Measurements from ENCODE around the gene CERT1.

CERT1 gene

GRCh38 chr5:75553358-75553757 is 41.9 kb upstream of the CERT1 start:
- Histone ChIP-seq H3K4me2 (ENCODE audit: insufficient read depth, low read length) (no peak overlapping the region), H2AFZ (ENCODE audit: low read depth, low read length) (no peak overlapping the region), H3K79me2 (ENCODE audit: insufficient read depth, low read length) (peaks cover 2% of the 10 kb centered on the region; the same call in 1 of the 2 replicates), H4K20me1 (ENCODE audit: insufficient read depth, low read length) (no peaks in the 10 kb centered on the region), H3K9ac (ENCODE audit: low read depth, low read length) (no peak overlapping the region), H3K4me3 (ENCODE audit: low read depth in 1 of 2, low read length in 2 of 2) (no peak overlapping the region), H3K27ac (ENCODE audit: low read length) (no peak overlapping the region), H3K9me3 (ENCODE audit: insufficient read depth, low read length, severe bottlenecking) (no peaks in the 10 kb centered on the region), H3K4me1 (ENCODE audit: insufficient read depth, low read length) (no peaks in the 10 kb centered on the region), H3K27me3 (ENCODE audit: insufficient read depth, low read length, poor library complexity) (no peaks in the 10 kb centered on the region), H3K36me3 (ENCODE audit: insufficient read depth, low read length) (peaks cover 57% of the 10 kb centered on the region)
- ATAC-seq (ENCODE audit: insufficient read depth, low read depth) (no peak), DNase-seq (no peak)
- TF ChIP-seq EZH2 (IDR thresholded peaks at IDR 0.05; ENCODE audit: borderline replicate concordance, low read depth, low read length, severe bottlenecking) (no peak), CTCF (IDR thresholded peaks at IDR 0.05; ENCODE audit: borderline replicate concordance, extremely low read depth, low read length, poor library complexity, severe bottlenecking) (no peak)

GRCh38 chr5:75552764-75553163 is 41.3 kb upstream of the CERT1 start:
- H3K27ac ChIP-seq (ENCODE audit: low read length), result no peak overlapping the region
- H3K4me1 ChIP-seq (ENCODE audit: insufficient read depth, low read length), result no peaks in the 10 kb centered on the region
- no peak overlapping the region for H3K4me2 ChIP-seq (ENCODE audit: insufficient read depth, low read length)
- no peak overlapping the region for H3K4me3 ChIP-seq (ENCODE audit: low read depth in 1 of 2, low read length in 2 of 2)
- no peaks in the 10 kb centered on the region for H3K9me3 ChIP-seq (ENCODE audit: insufficient read depth, low read length, severe bottlenecking)
- H3K36me3 ChIP-seq (ENCODE audit: insufficient read depth, low read length), result peaks cover 56% of the 10 kb centered on the region
- TF ChIP-seq EZH2 (IDR thresholded peaks at IDR 0.05; ENCODE audit: borderline replicate concordance, low read depth, low read length, severe bottlenecking) (no peak), CTCF (IDR thresholded peaks at IDR 0.05; ENCODE audit: borderline replicate concordance, extremely low read depth, low read length, poor library complexity, severe bottlenecking) (no peak)
- no peaks in the 10 kb centered on the region for H3K27me3 ChIP-seq (ENCODE audit: insufficient read depth, low read length, poor library complexity)
- no peak for ATAC-seq (ENCODE audit: insufficient read depth, low read depth)
- no peak overlapping the region for H2AFZ ChIP-seq (ENCODE audit: low read depth, low read length)
- H3K9ac ChIP-seq (ENCODE audit: low read depth, low read length), result no peak overlapping the region
- DNase-seq, result no peak
- H4K20me1 ChIP-seq (ENCODE audit: insufficient read depth, low read length), result no peaks in the 10 kb centered on the region
- H3K79me2 ChIP-seq (ENCODE audit: insufficient read depth, low read length), result peaks cover 6% of the 10 kb centered on the region; the same call in 1 of the 2 replicates

GRCh38 chr5:75551471-75551870 is 40.0 kb upstream of the CERT1 start:
- Histone ChIP-seq H3K79me2 (ENCODE audit: insufficient read depth, low read length) (peaks cover 12% of the 10 kb centered on the region; the same call in 1 of the 2 replicates), H2AFZ (ENCODE audit: low read depth, low read length) (no peak overlapping the region), H3K36me3 (ENCODE audit: insufficient read depth, low read length) (peaks cover 44% of the 10 kb centered on the region), H3K4me3 (ENCODE audit: low read depth in 1 of 2, low read length in 2 of 2) (no peak overlapping the region), H3K27me3 (ENCODE audit: insufficient read depth, low read length, poor library complexity) (no peaks in the 10 kb centered on the region), H3K27ac (ENCODE audit: low read length) (no peak overlapping the region), H3K9ac (ENCODE audit: low read depth, low read length) (no peak overlapping the region), H3K4me2 (ENCODE audit: insufficient read depth, low read length) (no peak overlapping the region), H3K9me3 (ENCODE audit: insufficient read depth, low read length, severe bottlenecking) (no peaks in the 10 kb centered on the region), H3K4me1 (ENCODE audit: insufficient read depth, low read length) (no peaks in the 10 kb centered on the region), H4K20me1 (ENCODE audit: insufficient read depth, low read length) (no peaks in the 10 kb centered on the region; the same call in 1 of the 2 replicates)
- no peak for TF ChIP-seq EZH2 (IDR thresholded peaks at IDR 0.05; ENCODE audit: borderline replicate concordance, low read depth, low read length, severe bottlenecking)
- no peak for TF ChIP-seq CTCF (IDR thresholded peaks at IDR 0.05; ENCODE audit: borderline replicate concordance, extremely low read depth, low read length, poor library complexity, severe bottlenecking)
- ATAC-seq (ENCODE audit: insufficient read depth, low read depth), result no peak
- DNase-seq, result no peak

GRCh38 chr5:75550597-75550996 is 39.2 kb upstream of the CERT1 start:
- no peaks in the 10 kb centered on the region for H3K9me3 ChIP-seq (ENCODE audit: insufficient read depth, low read length, severe bottlenecking)
- H3K27me3 ChIP-seq (ENCODE audit: insufficient read depth, low read length, poor library complexity), result no peaks in the 10 kb centered on the region
- H3K79me2 ChIP-seq (ENCODE audit: insufficient read depth, low read length), result peaks cover 15% of the 10 kb centered on the region; the same call in 1 of the 2 replicates
- no peak overlapping the region for H3K4me3 ChIP-seq (ENCODE audit: low read depth in 1 of 2, low read length in 2 of 2)
- peaks cover 37% of the 10 kb centered on the region for H3K36me3 ChIP-seq (ENCODE audit: insufficient read depth, low read length)
- peaks cover 3% of the 10 kb centered on the region; the same call in 1 of the 2 replicates for H4K20me1 ChIP-seq (ENCODE audit: insufficient read depth, low read length)
- TF ChIP-seq EZH2 (IDR thresholded peaks at IDR 0.05; ENCODE audit: borderline replicate concordance, low read depth, low read length, severe bottlenecking), result no peak
- no peak for TF ChIP-seq CTCF (IDR thresholded peaks at IDR 0.05; ENCODE audit: borderline replicate concordance, extremely low read depth, low read length, poor library complexity, severe bottlenecking)
- DNase-seq, result no peak
- no peak overlapping the region for H2AFZ ChIP-seq (ENCODE audit: low read depth, low read length)
- H3K9ac ChIP-seq (ENCODE audit: low read depth, low read length), result no peak overlapping the region
- ATAC-seq (ENCODE audit: insufficient read depth, low read depth), result no peak
- no peak overlapping the region for H3K4me2 ChIP-seq (ENCODE audit: insufficient read depth, low read length)
- no peaks in the 10 kb centered on the region for H3K4me1 ChIP-seq (ENCODE audit: insufficient read depth, low read length)
- H3K27ac ChIP-seq (ENCODE audit: low read length), result no peak overlapping the region

All from DND-41 (cell line).